HG03097 (cell line): ENCODE results near the gene AGAP9.
"Not testable (repeated sequence)": the region's sequence is repeated elsewhere in the genome, so short reads cannot be mapped to it uniquely, and the experiment has no call there.

Source experiments
- ATAC-seq: cut with Tn5 transposase; IDR thresholded peaks from one replicate; pipeline ENCODE4 v1.9.1; 2021; ENCODE audit not compliant: unreplicated experiment, low FRiP score

The AGAP9 gene

DNA sequence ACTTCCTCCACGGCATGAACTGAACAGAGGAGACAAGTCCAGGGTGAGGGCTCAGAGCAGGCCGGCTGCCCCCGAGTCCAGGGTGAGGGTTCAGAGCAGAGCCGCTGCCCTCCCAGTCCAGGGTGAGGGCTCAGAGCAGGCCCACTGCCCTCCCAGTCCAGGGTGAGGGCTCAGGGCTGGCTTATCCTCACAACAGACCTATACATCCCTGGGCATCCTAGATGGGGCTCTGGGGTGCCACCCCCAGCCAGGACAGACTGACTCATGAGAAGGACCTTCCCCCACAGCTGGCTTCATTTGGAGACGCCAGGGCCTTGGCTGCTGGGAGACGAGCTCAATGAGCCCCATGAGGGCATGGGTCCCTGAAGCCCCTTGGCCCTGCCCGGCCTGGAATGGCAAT lies 33.8 kb downstream of the AGAP9 start:
- ATAC-seq: not testable (repeated sequence)

DNA sequence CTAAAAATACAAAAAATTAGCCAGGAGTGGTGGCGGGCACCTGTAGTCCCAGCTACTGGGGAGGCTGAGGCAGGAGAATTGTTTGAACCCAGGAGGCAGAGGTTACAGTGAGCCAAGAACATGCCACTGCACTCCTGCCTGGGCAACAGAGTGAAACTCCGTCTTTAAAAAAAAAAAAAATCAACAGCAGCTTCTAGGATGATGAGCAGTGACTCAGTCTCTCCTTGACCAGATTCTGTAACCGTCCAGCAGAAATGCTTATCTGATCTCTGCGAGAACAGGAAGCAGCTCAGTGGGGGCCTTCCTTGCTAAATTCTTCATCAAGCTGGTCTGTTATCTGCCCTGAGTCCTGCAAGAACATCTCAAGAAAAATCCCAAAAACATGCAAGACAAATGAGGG lies 37.5 kb downstream of the AGAP9 start:
- not testable (repeated sequence) for ATAC-seq

DNA sequence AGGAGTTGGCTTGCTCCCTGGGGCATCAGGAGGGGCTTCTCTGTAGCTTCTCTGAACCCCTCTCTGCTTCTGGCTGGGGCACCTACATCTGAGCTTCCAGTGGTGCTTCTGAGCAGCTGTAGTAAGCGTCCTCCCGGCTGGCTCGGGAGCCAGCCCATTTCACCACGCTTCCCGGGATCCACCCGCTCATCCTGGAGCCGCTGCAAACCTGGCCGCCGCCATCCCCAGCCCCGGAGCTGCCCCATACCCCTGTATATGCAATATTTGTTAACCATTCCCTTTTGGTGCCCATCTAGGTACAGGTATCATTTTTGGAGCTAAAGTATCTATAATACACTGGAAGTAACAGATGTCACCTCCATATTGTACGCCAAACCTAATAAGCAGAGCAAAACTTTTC lies 38.7 kb downstream of the AGAP9 start:
- ATAC-seq: not testable (repeated sequence)

DNA sequence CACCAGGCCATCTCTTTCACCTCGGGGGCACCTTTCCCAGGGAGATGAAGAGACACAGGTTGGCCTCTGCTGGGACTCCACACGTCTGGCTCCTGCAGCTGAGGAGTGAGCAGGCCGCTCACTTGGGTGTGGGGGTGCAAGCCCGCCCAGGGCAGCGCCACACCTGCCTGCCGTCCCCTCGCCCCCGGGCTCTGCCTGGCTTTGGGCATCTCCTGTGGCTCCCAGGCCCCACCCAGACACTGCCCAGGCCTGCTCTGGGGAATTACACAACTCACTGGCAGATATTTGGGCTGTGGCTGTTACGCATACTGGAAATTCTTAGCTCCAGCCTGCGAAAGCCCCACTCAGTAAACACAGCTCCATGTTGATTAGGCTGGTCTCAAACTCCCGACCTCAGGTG lies 39.5 kb downstream of the AGAP9 start, which contains the start of gene ANXA8:
Gene ANXA8 (minus strand): TSS at position 193 of the 400 bp plus-strand sequence. CDS start 182 bp downstream, at position 11.
- ATAC-seq: not testable (repeated sequence)

DNA sequence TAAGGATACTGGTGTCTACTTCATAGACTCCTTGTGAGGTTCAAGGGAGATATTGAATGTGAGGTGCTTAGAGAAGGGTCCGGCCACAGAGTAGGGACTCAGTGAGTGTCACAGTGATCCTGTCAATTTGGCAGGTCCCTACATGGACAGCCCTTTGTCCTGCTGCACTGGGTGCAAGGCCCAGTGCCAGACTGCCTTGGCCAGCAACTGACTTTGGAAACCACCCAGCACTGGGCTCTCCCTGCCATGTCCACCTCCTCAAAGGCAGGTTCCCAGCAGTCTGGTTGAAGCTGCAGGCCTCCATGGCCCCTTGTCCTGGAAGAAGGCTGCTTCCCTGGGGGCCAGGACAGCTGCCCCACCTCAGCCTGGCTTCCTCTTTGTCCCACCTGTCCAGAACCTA lies 41.1 kb downstream of the AGAP9 start:
- not testable (repeated sequence) for ATAC-seq

DNA sequence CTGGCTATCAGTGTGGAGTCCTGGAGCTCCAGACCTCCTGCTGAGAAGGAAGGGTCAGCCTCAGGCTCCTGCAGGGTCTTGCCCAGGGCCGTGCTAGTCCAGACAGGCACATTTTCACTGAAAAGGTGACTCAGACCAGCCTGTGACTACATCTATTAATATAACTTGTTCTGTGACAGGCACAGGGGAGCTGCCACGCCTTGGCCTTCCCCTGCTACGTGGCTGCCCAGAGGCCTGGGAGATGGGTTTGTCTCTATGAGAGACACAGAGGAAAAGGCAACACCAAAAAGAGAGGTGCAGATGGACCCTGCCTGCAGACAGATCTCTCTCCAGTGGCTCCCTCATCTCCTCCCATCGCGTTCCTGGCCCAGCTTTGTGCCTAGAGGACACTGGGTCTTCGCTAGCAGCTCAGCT lies 41.7 kb downstream of the AGAP9 start:
- not testable (repeated sequence) for ATAC-seq

DNA sequence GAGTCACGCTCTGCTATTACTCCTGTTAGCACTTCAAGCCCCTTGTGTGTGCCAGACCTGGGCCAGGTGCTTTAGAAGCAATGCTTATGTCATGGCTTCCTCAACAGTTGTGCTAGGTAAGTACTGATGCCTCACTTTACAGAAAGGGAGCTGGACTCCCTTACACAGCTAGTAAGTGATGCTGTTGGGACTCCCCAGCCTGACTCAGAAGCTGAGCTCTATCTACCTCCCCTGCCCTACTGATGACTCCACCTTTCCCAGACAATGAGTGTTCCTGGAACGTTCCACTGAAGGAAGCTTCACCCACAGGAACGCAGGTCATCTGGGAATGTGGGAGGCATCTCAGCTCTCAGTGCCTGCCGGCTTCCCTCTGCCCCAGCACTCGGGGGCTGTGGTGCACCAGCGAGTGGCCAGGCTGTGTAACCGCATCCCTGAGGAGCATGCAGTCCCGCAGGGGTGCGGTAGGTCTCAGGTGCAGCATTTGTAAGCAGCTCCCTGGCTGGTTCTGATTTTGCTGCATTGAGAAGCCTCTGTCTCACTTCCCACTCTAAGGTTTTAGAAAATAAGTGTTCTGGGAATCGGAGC lies 42.2 kb downstream of the AGAP9 start:
- ATAC-seq: not testable (repeated sequence)

DNA sequence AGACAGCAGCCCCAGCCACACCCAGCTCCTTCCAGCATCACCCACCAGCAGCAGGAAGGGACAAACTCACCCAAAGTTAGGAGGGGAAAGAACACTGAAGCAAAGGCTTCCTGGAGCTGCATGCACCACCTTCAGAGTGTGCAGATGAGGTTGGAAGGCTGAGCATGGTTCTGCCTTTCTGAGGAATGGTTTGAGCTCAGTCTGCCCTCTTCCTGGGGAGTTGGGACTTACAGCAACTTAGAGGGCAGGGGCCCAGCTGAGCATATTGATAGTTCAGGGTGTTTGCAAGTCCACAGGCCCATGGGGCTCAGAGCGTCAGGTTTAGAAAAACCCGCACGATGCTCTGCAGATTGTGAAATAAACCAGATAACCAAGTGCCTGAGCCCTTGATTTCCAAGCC lies 43.3 kb downstream of the AGAP9 start:
- ATAC-seq: not testable (repeated sequence)

DNA sequence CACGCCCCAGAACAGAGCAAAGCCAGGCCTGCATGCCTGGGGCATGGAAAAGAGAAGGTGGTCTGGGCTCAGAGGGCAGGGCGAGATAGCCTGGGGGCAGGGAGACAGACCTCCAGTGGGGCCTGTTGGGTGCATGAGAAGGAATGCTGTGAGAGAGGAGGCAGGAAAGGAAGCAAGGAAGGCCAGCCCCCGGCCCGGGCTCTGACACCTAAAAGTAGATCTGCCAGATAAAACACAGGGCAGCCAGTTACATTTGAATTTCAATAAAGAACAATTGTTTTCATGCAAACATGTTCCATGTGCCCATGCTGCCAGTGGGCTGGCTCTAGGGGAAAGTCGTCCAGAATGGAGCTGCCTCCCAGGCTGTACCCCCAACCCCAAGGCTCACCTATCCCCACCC lies 45.3 kb downstream of the AGAP9 start:
- ATAC-seq: not testable (repeated sequence)

DNA sequence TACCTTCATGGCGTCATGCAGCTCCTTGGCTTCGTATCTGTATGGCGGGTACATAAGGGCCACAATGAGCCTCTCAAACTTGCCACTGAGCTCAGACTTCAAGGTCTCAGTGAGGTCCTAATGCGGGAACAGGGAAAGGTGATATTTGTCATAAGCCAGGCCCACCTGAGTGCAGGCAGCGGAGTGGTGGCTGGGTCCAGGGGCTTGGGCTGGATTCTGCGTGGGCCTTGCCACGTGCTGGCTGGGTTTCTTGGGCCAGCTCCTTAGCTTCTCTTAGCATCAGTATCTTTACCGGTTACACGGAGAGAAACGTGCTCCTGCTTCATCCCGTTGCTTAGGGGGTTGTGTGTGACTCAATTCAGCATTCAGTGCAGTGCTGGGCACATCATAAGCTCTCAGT lies 46.4 kb downstream of the AGAP9 start:
- not testable (repeated sequence) for ATAC-seq

DNA sequence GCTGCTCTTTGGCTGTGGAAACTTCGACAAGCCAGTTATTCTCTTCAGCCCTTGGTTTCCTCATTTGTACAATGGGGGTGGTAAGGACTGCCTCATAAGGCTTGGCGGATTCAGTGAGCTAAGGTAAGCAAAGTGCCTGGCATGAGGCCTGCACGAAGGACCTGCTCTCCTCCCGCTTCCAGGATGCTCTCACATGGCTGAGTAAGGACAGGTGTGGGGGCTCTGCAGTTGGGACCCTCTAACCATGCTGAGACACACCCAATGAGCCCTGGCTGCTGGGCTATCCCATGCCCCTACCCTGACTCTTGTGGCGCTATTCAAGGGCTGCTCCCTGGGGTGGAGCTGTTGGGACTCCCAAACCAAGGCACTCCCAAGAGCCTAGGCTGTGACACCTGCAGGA lies 48.3 kb downstream of the AGAP9 start:
- ATAC-seq: not testable (repeated sequence)

DNA sequence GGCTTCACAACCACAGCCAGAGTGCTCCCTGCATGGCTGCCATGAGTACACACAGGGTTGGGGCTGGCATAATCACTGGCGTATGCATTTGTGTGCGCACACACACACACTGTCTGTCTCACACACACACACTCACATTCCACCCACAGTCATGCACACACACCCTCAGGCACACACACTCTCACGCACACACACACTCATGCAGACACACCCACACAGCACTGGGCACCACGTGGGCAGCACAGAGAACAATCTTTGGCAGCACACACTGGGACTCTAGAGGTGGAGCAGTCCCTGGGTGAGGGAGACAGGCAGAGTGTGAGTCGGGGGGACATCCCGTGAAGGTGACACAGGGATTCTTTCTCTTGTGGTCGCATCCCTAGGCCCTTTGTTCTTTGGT lies 49.9 kb downstream of the AGAP9 start:
- not testable (repeated sequence) for ATAC-seq

DNA sequence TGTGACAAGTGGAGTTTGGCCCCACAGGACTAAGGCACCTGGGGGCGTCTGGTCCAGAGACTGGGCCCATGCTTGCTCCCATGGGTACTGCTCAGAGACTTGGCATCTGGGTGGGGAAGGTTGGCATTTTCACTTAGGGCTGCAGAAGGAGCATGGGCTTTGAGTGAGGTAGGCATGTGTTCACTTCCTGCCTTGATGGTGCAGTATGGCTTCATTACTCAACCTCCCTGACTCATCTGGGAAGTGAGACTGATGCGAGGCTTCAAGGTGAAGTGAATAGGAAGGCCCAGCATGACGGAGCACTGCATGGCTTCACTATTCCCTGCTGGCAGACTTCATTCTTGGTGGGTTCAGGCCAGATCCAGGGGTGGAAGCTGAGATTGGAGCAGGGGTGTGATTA lies 50.8 kb downstream of the AGAP9 start:
- not testable (repeated sequence) for ATAC-seq

DNA sequence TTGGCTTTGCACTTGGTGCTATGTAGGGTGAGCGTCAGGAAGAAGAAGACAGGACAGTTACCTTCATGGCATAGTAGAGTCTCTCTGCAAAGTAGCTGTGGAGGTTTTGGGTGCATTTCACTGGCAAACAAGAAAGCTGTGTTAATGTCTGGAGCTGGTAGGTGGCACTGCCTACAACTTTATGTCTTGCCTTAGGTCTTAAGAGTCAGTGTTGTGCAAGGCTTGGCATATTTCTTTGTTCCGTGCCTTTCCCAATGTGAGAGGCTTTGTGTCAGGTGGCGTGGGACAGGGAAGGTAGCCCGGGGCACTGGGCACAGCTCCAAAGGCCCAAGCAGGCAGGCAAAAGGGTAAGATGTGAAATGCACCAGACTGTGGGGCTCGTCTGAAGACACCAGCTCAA lies 51.4 kb downstream of the AGAP9 start:
- not testable (repeated sequence) for ATAC-seq

DNA sequence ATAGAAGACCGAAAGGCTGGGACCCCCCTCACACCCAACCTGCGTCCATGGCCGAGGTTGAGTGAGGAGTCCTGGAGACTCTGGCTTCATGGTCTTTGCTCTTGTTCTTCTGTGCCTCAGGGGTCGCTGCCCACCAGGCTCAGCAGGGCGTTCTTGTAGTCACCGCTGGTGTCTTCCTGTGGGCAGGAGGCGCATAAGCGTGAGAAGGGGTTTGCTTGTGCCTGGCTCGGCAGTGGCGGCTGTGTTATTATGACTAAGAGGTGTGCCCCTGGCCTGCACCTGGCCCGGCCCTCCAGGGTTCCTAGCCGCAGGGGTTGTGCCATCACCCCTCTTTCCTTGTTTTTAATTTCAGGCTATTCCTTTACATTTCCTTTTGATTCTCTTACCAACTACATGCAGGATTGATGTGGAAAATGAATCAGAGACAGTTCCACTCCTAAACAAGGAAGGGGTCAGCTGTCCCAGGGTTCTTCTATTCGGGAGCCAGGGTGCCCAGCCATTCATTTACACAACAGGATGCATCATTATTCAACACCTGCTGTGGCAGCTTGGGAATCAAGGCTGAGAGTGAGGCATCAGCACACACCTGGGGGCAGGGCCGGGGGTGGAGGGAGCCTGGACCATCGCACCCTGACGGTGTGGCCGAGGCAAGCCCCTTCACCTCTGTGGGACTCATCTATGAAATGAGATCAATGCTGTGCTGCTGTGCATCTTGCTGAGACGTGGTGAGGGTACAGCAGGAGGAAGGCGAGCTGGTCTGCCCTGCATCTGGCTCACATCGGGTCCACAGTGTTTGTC lies 54.5 kb downstream of the AGAP9 start:
- ATAC-seq: not testable (repeated sequence)

DNA sequence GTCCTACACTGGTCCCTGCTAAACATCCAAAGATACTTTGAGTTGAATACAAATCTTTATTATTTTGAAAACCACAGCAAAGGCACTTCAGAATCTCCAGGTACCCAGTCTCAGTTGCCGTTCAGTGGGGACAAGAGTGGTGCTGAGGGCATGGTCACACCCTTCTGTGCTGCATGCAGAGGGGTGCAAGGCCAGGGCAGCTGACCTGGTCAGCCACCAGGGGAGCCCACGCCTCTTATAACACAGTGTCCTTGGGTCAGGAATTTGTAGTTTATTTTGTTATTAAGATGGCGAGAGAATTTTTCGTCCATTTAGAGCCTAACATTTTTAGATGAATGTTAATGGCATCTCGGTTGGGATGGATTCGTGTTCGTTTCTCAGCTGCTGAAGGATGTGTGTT lies 55.5 kb downstream of the AGAP9 start:
- ATAC-seq: not testable (repeated sequence)

DNA sequence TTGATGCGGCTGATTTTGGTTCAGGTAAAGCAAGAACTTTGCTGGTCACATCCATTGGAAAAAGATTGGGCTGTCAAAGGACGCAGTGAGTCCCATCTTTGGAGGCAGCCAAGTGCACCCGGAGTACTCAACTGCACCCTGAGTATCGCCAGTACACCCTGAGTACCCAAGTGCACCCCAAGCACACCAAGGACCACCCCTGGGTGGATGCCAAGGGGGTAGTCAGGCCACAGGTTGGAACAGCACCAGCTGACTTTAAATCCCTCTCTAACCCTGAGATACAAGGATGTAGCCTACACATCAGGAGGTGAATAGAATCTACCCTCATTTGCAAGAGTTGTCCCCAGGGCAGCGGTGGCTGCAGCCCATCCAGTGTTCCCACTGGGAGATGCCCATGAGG lies 56.0 kb downstream of the AGAP9 start:
- not testable (repeated sequence) for ATAC-seq

DNA sequence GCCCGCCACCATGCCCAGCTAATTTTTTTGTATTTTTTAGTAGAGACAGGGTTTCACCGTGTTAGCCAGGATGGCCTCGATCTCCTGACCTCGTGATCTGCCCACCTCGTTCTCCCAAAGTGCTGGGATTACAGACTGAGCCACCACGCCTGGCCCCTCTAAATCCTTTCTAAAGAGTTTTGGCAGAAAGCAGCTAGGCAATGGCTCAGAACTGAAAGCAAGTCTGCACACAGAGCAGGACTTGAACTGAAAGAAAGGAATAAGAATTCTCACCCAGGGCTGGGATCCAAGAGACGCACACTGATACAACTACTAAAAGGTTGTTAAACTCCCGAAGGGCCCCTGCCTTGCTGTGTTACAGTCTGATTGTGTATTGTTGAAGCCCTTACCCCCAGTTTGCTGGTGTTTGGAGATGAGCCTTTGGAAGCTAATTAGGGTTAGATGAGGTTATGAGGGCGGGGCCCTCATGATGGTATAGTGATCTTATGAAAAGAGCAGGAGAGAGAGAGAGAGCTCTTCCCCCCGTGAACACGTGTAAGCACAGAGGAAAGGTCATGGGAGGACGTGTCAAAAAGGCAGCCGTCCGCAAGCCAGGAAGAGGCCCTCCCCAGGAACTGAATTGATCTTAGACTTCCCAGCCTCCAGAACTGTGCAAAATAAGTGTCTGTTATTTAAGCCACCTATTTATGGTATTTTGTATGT lies 58.1 kb downstream of the AGAP9 start:
- ATAC-seq: not testable (repeated sequence)

DNA sequence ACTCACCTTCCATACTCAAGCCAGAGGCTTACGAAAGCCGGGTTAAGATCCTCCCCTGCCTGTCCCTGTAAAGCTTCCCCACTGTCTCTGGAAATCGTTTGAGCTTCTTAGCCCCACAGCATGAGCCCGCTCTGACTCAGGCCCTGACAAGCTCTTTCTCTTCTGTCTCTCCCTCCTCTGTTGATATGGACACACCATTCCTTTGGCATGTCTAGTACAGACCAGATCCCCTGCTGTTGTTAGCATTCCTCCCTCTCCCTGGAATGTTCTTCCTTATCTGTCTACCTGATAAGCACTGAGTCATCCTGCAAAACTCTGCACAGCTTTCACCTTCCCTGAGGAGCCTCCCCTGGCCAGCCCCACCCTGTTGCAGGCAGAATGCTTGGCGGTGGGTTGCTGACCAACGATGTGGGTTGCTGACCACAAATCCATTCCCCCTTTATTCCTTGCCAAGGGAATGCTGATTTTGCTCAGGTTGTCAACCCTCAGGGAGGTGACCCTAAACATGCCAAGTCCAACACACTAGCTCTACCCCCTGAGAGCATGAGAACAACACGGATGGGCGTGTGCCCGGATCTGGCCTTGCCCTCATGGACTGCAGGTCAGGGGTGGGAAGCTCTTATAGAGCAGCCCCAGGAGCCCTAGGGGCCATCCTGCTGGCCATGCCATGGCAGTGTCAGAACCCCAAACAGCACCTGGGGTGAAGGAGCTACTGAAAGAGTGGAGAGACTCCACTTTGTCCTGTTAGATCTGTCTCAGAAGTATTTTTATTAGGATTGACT lies 60.7 kb downstream of the AGAP9 start:
- not testable (repeated sequence) for ATAC-seq

DNA sequence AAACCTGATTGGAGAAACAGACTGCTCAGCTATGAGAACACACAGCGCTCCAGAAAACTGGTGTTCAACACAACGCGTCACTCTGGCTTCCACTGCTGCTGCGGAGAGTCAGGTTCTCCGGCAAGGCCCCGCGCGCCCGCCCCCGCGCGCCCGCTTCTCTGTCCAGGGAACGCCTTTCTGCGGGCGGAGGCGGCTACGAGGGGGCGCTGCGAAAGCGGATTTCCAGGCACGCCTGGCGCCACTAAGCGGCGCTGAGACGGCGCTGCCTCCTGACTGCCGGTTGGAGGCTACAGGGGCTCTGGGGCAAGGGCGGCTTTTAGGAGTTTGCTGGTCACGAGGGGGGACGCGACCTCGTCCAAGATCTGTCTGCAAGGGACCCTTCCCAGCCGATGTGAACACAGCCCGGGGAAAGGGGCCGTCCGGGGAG lies 62.2 kb downstream of the AGAP9 start:
- not testable (repeated sequence) for ATAC-seq
